HAP-1 (cell line): ENCODE results near the gene TBL1XR1.
A peak's percentile ranks its signal among the peaks of the same experiment; 100 is the strongest.
"Not testable (repeated sequence)": the region's sequence is repeated elsewhere in the genome, so short reads cannot be mapped to it uniquely, and the experiment has no call there.

ENCODE experiments used
- DNase-seq, 2 experiments: peaks; one replicate each; pipeline ENCODE4 v3.0.0-alpha.2; 2016 to 2020; ENCODE audit warnings: low spot score in 2 of 2
- H3K27me3 ChIP-seq: fragments of 250-450 bp; sonication (Bioruptor Pico); 2 replicates; pipeline ENCODE4 v1.5.1; 2020; ENCODE audit warnings: low read depth, mild to moderate bottlenecking, moderate library complexity
- H3K36me3 ChIP-seq: fragments of 250-450 bp; sonication (Bioruptor Pico); replicated peaks from 2 replicates; pipeline ENCODE4 v1.5.1; 2020; ENCODE audit warnings: mild to moderate bottlenecking
- H3K4me1 ChIP-seq: fragments of 250-450 bp; sonication (Bioruptor Pico); 2 replicates; pipeline ENCODE4 v1.5.1; 2020; ENCODE audit warnings: mild to moderate bottlenecking
- H3K4me3 ChIP-seq: fragments of 250-450 bp; sonication (Bioruptor Pico); 2 replicates; pipeline ENCODE4 v1.5.1; 2020; ENCODE audit warnings: mild to moderate bottlenecking, moderate library complexity
- H3K9me3 ChIP-seq: fragments of 250-450 bp; sonication (Bioruptor Pico); 2 replicates; pipeline ENCODE4 v1.5.1; 2020; ENCODE audit warnings: mild to moderate bottlenecking, moderate library complexity
- in situ Hi-C: fragments of 300-500 bp; cut with MboI; formaldehyde crosslinking; loops from 3 replicates; pipeline ENCODE4 v1.14.3; 2020; ENCODE audit warnings: low sequenced_read_pairs, inconsistent platforms, mixed read lengths

The TBL1XR1 gene

GRCh38 chr3:177197727-177198460 is 612 bp upstream of the TBL1XR1 start:
- Histone ChIP-seq H3K27me3 (no peaks in the 10 kb centered on the region), H3K9me3 (no peaks in the 10 kb centered on the region), H3K4me1 (peaks cover 32% of the 10 kb centered on the region), H3K36me3 (peaks cover 6% of the 10 kb centered on the region; the same call in 1 of the 2 replicates), H3K4me3 (peak overlapping the region; percentile 30)
- DNase-seq, result peak in 1 of 2 experiments; percentile 13
- in situ Hi-C loops, result loop anchor here (5.0 kb wide), 1 partner anchor 159 kb away; no protein-coding TSS in a partner anchor

- Histone ChIP-seq H3K27me3 (no peaks in the 10 kb centered on the region), H3K36me3 (peaks cover 6% of the 10 kb centered on the region; the same call in 1 of the 2 replicates), H3K4me1 (peaks cover 39% of the 10 kb centered on the region), H3K9me3 (no peaks in the 10 kb centered on the region), H3K4me3 (peak overlapping the region; percentile 82)
- DNase-seq, result peak; percentile 15 to 34
- in situ Hi-C loops, result loop anchor here (5.0 kb wide), 1 partner anchor 161 kb away; no protein-coding TSS in a partner anchor
These were observed 734 bp downstream of the TBL1XR1 start for GRCh38 chr3:177196456-177197040.

- Histone ChIP-seq H3K27me3 (no peaks in the 10 kb centered on the region), H3K4me1 (peaks cover 45% of the 10 kb centered on the region), H3K9me3 (no peaks in the 10 kb centered on the region), H3K36me3 (peaks cover 6% of the 10 kb centered on the region; the same call in 1 of the 2 replicates), H3K4me3 (peak overlapping the region; percentile 82)
- DNase-seq, result peak in 1 of 2 experiments; percentile 11
- in situ Hi-C loops, result loop anchor here (5.0 kb wide), 1 partner anchor 161 kb away; no protein-coding TSS in a partner anchor
These were observed 1.2 kb downstream of the TBL1XR1 start for GRCh38 chr3:177196008-177196455.

- Histone ChIP-seq H3K9me3 (no peaks in the 10 kb centered on the region), H3K36me3 (peaks cover 6% of the 10 kb centered on the region; the same call in 1 of the 2 replicates), H3K27me3 (no peaks in the 10 kb centered on the region), H3K4me3 (peak overlapping the region; percentile 82), H3K4me1 (peaks cover 51% of the 10 kb centered on the region)
- DNase-seq, result peak; percentile 39 to 52
- in situ Hi-C loops, result loop anchor here (5.0 kb wide), 1 partner anchor 162 kb away; no protein-coding TSS in a partner anchor
These were observed 1.9 kb downstream of the TBL1XR1 start for GRCh38 chr3:177195242-177195991.

GRCh38 chr3:177194299-177194698 is 3.0 kb downstream of the TBL1XR1 start:
- peaks cover 44% of the 10 kb centered on the region for H3K4me1 ChIP-seq
- peak overlapping the region; percentile 82 for H3K4me3 ChIP-seq
- in situ Hi-C loops, result no loop called here
- no peaks in the 10 kb centered on the region for H3K27me3 ChIP-seq
- no peak for DNase-seq
- peaks cover 6% of the 10 kb centered on the region; the same call in 1 of the 2 replicates for H3K36me3 ChIP-seq
- no peaks in the 10 kb centered on the region for H3K9me3 ChIP-seq

GRCh38 chr3:177193688-177194268 is 3.5 kb downstream of the TBL1XR1 start:
- Histone ChIP-seq H3K36me3 (peaks cover 6% of the 10 kb centered on the region; the same call in 1 of the 2 replicates), H3K9me3 (no peaks in the 10 kb centered on the region), H3K4me3 (peak overlapping the region; percentile 82), H3K27me3 (no peaks in the 10 kb centered on the region), H3K4me1 (peaks cover 43% of the 10 kb centered on the region)
- in situ Hi-C loops, result no loop called here
- no peak for DNase-seq

- H3K36me3 ChIP-seq, H3K9me3 ChIP-seq, in situ Hi-C loops, H3K4me3 ChIP-seq, H3K27me3 ChIP-seq, DNase-seq: not testable (repeated sequence)
- peaks cover 38% of the 10 kb centered on the region for H3K4me1 ChIP-seq
These were observed 4.0 kb downstream of the TBL1XR1 start for GRCh38 chr3:177193275-177193674.

- DNase-seq, result peak; percentile 32 to 70
- H3K36me3 ChIP-seq, result peaks cover 6% of the 10 kb centered on the region; the same call in 1 of the 2 replicates
- no peak overlapping the region for H3K4me3 ChIP-seq
- H3K27me3 ChIP-seq, result no peaks in the 10 kb centered on the region
- in situ Hi-C loops, result no loop called here
- H3K4me1 ChIP-seq, result peaks cover 42% of the 10 kb centered on the region
- no peaks in the 10 kb centered on the region for H3K9me3 ChIP-seq
These were observed 6.3 kb downstream of the TBL1XR1 start for GRCh38 chr3:177190756-177191681.

- peaks cover 42% of the 10 kb centered on the region for H3K4me1 ChIP-seq
- H3K9me3 ChIP-seq, H3K4me3 ChIP-seq, H3K27me3 ChIP-seq, DNase-seq, in situ Hi-C loops, H3K36me3 ChIP-seq: not testable (repeated sequence)
These were observed 7.1 kb downstream of the TBL1XR1 start for GRCh38 chr3:177190184-177190583.

- in situ Hi-C loops, H3K4me3 ChIP-seq, H3K36me3 ChIP-seq, H3K27me3 ChIP-seq, DNase-seq, H3K9me3 ChIP-seq: not testable (repeated sequence)
- H3K4me1 ChIP-seq, result peaks cover 30% of the 10 kb centered on the region
These were observed 9.0 kb downstream of the TBL1XR1 start for GRCh38 chr3:177188325-177188724.

GRCh38 chr3:177186306-177186705 is 11.0 kb downstream of the TBL1XR1 start:
- H3K4me3 ChIP-seq, result no peak overlapping the region
- H3K9me3 ChIP-seq, result no peaks in the 10 kb centered on the region
- in situ Hi-C loops, result no loop called here
- no peaks in the 10 kb centered on the region for H3K36me3 ChIP-seq
- no peak for DNase-seq
- H3K27me3 ChIP-seq, result no peaks in the 10 kb centered on the region
- peaks cover 21% of the 10 kb centered on the region for H3K4me1 ChIP-seq

- H3K36me3 ChIP-seq, result no peaks in the 10 kb centered on the region
- in situ Hi-C loops, result no loop called here
- no peak for DNase-seq
- no peak overlapping the region for H3K4me3 ChIP-seq
- no peaks in the 10 kb centered on the region for H3K9me3 ChIP-seq
- H3K4me1 ChIP-seq, result peaks cover 9% of the 10 kb centered on the region
- H3K27me3 ChIP-seq, result no peaks in the 10 kb centered on the region
These were observed 12.2 kb downstream of the TBL1XR1 start for GRCh38 chr3:177185035-177185574.
